Dermis lymphatic vessel endothelial cell (primary cell): Measurements from ENCODE around the gene TRNT1. TPM values are rescaled to one million over a fixed set of nuclear protein-coding genes. Genes with fewer than 3 reads are reported as not detected.

Experiments
- total RNA-seq: library from RNA; depleted of rRNA; stranded (reverse); fragments of >200 nt; gene quantifications from 2 replicates; pipeline ENCODE4 v1.2.1, GENCODE V29; 2014

The TRNT1 gene
- 20.3 and 28.0 TPM in 2 replicates for total RNA-seq

DNA sequence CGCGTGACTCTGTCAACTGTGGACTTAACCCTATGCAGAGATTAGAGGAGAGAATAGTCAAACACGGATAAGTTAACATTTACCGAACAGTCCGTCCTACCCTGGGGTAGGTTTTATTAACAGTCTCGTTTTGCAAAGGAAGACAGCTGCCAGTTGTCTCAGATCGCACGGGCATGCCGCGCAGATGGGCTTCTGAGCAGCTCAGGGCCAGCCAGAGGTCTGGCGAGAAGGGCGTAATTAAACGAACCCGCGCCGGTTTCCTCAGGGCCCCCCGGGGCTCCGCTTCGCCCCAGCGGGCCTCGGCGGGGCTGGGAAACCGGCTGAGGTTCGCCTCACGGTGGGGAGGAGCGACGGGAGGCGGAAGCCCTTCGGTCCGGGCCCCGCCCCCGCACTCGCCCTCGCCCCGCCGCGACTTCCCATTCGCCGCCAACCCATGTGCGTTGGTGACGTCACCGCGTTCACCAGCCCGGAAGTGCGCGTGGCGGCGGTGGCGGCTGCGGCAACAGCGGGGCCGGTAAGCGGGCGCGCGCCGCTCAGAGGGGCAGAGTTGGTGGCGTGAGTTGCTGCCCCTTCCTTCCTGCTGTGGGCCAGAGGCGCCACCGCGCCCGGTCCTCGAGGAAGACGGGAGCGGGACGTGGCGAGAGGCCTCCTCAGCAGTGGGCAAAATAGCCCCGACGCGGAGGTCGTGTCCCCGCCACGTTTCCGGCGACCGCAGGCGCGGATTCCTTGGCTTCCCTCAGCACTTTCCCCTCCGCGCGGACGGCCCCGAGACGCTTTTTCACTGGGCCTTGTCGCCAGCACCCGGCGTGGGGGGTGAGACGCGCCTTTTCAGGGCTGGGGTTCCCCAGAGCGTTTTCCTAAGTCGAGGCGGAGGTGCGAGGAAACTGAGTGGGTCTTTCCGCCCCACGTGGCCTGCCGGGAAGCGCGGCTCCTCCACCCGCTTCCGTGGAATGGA, at the start of gene TRNT1:
Gene TRNT1, plus strand, starts transcription at position 464 of the 955 bp plus-strand sequence. CDS start 2,101 bp downstream, outside the sequence.

DNA sequence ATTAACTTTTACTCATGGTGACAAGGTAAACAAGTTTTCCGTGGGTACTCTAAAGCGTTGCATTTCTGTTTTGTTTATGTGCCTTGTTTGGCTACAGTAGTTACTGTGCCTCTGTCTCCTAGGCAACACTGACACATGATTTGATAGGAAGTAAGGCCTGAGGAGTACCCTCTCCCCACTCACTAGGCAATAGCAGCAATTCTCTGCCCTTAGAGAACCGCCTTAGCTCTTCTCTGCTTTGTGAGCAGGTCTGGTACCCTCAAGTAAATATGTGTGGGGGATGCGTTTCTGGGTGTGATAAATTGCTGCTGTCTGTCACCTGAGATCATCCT, 16.5 kb upstream of the TRNT1 start, which contains the start of gene IL5RA:
Gene IL5RA, minus strand, starts transcription at position 76 of the 332 bp plus-strand sequence. CDS start 5,390 bp downstream, outside the sequence.

DNA sequence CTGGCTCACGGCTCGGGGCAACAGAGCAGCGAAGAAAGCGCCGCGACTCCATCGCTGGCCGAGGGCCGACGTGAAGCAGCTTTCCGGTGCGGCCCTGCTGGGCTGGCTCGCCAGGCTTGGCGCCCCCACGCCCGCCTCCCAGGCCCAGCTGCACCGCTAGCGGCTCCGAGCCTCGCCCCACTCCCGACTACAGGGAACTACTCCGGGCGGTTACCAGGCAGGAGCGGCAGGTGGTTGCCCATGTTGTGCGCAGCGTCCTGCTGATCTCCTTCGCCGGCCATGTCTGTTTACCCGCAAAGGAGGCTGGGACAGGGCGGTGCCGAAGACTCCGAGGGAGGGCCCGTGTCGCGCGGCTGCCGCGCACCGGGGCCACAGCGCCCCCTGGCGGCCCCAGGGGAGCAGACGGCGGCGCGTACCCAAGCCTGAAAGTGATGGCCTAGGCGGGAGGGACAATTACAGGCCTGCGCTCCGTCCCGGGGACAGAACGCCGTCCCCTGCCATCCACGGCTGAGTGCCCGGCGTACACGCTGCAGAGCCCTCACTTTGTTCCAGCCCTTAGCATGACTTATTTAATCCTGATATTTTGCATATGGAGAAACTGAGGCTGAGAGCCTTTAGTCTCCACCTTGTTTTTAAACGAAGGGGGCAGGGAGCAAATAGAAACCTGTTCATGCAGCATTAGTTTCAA, 52.8 kb downstream of the TRNT1 start, which contains the start of gene CRBN:
Gene CRBN, minus strand, starts transcription at position 285 of the 688 bp plus-strand sequence. Its CDS starts 4 bp downstream, at position 281.

Other genes with a start within 250 kb of the TRNT1 start
- not detected in 2 replicates for gene IL5RA, start 16.6 kb upstream of the TRNT1 start, total RNA-seq
- gene CRBN, start 52.8 kb downstream of the TRNT1 start, total RNA-seq: 88.0 and 104 TPM in 2 replicates